ENCODE results near the gene IFT20.
A peak's percentile ranks its signal among the peaks of the same experiment; 100 is the strongest.
"Not testable (repeated sequence)": the region's sequence is repeated elsewhere in the genome, so short reads cannot be mapped to it uniquely, and the experiment has no call there.

IFT20 gene

GRCh38 chr17:28363776-28364650 is 28.7 kb upstream of the IFT20 start:
- no peak for DNase-seq

GRCh38 chr17:28363186-28363585 is 27.9 kb upstream of the IFT20 start:
- DNase-seq: no peak

DNA sequence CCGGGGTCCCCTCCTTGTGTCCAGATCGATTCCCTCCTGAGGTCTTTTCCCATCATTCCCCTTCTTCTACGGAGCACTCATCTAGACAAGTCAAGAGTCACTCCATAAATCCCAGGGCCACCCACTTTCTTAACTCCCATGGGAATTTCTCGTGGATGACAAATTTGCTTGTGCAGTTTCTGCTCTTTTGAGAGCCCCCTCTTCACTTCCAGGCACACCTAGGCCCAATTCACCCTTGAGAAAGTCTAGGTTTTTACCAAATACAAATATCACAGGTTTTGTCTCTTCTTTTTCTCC is 22.6 kb upstream of the IFT20 start:
- DNase-seq: no peak

- DNase-seq: peak; percentile 72
Observed at GRCh38 chr17:28357061-28357900, 22.0 kb upstream of the IFT20 start, which contains the start of gene POLDIP2. TSS of gene POLDIP2 (minus strand) at chr17:28357527. CDS start at chr17:28357448, 79 bp downstream.

DNA sequence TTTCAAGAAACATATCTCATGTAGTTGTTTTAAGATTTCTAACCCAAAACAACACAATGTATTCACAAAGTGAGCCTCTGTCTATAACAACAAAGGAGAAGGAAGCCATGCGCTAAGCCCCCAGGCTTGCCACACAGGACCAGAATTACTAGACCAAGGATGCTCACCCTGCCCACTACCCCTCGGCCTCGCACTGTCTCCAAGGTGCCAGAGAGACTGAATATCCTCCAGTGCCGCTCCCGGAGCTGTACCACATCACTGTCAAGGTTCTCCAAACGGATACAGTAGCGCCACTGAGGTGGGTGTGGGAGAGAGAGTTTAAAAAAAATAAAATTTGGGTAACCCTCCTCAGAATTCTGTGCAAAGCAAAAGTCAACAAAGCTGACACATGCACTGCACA is 15.0 kb upstream of the IFT20 start:
- no peak for DNase-seq

GRCh38 chr17:28348979-28349378 is 13.7 kb upstream of the IFT20 start:
- no peak for DNase-seq

DNA sequence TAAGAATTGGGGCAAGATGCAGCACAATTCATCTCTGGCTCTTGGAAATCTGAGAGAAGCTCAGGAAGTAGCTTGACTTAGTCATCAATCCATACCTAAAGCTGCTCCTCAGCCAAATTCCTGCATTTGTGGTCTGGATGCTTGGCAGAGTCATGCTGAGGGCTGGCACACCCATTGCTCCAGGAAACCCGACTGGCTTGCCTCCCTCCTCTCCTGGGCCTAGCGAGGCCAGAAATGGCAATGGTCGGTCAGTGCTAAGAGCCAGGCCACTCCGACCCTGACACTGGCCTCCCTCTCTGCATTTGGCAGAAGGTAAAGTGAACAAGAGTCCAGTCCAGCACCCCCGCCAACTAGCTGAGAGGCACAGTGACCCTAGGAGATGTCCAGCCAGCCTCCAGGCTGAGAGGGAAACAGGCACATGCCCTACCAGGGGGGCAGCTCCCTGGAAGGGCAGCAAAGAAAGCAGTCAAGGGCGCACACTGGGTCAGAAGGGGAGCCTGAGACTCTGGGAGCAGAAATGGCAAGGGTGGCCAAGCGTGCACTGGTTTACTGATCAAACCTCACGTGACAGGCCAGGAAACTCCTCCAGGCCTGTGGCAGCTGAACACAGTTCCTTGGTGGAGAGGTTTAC is 12.1 kb upstream of the IFT20 start:
- DNase-seq: no peak

GRCh38 chr17:28346746-28347246 is 11.5 kb upstream of the IFT20 start:
- DNase-seq: no peak

DNA sequence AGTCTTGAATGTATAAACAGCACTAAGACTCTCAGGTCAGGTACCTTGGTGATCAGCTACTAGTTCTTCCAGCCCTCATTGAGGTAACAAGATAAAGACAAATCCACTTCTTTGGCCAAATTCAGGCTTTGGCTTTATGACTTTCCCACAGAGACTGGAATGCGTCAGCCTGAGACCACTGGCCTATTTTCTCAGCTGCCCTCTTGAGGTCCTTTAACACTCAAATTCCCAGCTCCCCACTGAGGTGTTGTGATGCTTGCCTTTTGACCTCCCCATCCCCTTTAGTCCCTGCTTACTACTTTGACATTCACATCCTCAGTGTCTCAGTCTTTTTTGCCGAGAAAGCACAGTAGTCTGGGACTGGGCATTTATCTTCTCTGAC is 10.9 kb upstream of the IFT20 start:
- no peak for DNase-seq

- no peak for DNase-seq
Observed at GRCh38 chr17:28345419-28346198, 10.3 kb upstream of the IFT20 start.

GRCh38 chr17:28344435-28344901 is 9.2 kb upstream of the IFT20 start:
- DNase-seq: no peak

GRCh38 chr17:28344011-28344410 is 8.7 kb upstream of the IFT20 start:
- DNase-seq: no peak

GRCh38 chr17:28343491-28343932 is 8.2 kb upstream of the IFT20 start:
- no peak for DNase-seq

GRCh38 chr17:28342313-28342712 is 7.0 kb upstream of the IFT20 start:
- no peak for DNase-seq

DNA sequence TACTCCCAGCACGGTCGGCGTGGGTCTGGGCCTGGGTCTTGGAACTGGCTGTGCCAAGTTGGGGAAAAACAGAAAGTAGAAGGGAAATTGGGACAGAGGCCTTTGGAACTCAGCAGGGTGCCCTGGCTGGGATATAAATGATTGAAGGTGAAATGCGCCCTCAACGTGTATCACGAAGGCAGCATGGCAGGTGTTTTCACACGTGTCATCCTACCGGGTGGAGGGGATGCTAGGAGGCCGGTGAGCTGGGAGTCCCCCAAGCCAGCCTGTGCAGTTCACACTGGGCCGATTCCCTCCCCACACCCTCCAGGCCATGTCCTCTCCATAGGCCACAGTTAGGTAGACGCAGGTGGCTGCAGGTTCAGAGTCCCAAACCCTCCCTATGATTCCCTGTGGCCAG is 6.2 kb upstream of the IFT20 start:
- no peak for DNase-seq

DNA sequence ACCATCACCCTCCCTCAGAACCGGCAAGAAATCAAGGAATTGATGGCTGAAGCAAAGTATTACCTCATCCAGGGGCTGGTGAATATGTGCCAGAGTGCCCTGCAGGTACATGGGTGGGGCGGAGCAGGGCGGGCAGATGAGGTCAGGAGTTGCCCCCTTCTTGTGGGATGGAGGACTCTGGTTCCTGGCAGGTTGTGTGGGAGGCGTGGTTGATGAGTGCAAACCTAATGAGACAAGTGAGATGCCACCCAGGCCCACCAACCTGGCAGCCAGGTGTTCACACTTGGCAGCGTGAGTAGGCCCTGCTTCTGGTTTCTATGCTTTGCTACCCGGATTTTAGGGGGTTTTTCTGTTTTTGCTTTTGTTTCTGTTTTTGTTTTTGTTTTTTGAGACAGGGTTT is 5.1 kb upstream of the IFT20 start:
- DNase-seq: no peak

DNA sequence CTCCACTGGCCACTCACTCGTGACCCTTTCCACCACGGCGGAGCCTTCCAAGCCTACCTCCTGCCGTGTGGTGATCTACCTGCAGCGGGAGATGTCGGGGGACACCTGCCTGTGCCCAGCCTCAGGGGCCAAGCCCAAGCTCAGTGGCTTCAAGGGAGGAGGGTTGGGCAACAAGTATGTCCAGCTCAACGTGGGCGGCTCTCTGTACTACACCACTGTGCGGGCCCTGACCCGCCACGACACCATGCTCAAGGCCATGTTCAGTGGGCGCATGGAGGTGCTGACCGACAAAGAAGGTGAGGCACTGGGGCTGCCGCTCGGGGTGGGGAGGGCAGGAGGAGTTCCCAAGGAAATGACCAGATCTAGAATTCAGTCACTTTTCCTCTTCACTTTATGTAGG is 4.2 kb upstream of the IFT20 start:
- DNase-seq: no peak

DNA sequence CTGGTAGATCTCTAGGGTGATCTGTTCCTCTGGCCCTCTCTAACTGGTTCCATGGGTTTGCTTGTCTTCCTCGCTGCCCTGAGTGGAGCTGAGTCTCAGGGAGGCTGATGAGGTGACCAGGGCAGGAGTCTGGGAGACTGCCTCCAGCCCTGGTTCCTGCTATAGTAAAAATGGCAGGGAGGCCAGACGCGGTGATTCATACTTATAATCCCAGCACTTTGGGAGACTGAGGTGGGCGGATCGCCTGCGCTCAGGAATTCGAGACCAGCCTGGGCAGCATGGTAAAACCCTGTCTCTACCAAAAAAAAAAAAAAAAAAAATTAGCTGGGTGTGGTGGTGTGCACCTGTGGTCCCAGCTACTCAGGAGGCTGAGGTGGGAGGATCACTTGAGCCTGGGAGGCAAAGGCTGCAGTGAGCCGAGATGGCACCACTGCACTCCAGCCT is 3.5 kb upstream of the IFT20 start:
- not testable (repeated sequence) for DNase-seq

DNA sequence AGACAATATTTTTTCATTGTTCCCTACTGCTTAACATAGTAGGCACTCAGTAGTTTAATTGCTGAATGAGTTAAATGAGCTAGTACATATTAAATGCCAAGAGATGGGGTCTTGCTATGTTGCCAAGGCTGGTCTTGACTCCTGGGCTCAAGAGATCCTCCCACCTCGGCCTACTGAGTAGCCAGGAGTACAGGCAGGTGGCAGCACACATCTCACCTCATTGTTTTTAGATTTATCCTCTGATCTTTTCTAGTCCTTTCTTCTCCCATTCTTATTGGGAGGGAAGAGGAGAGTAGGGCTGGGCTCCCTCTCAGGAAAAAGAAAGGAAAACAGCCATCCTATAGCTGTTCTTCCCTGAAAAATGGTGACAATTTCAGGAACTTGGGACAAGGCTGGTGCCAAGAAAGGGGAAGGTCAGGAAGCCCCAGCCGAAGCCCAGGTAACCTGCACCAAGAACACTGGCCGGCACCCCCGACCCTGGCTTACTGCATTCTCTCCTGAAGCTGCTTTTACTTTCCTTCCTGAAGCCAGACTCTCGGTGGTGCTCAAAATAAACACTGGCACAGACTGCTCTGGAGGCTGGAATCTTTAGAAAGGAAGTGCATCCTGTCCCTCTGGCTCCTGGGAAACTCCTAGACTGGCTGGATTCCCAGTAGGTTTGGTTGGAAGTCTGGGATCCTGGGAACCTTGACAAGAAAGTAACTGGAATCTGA is 2.9 kb upstream of the IFT20 start:
- DNase-seq: no peak

- DNase-seq: no peak
Observed at GRCh38 chr17:28335959-28336871, 943 bp upstream of the IFT20 start.

Data from SIG-M5 (cell line).